HEK293 (cell line): ENCODE data around the gene CSNK2A1.
"Not testable (repeated sequence)": the region's sequence is repeated elsewhere in the genome, so short reads cannot be mapped to it uniquely, and the experiment has no call there.

Experiments used
- CTCF ChIA-PET: fragments of 350-600 bp; formaldehyde crosslinking; extraction: SDS; loops from one replicate; lab custom pipeline; 2021; ENCODE audit warnings: antibody characterized with exemption; lab: Yijun Ruan, JAX
- POLR2A ChIA-PET: fragments of 300-600 bp; formaldehyde crosslinking; extraction: SDS; loops from one replicate; lab custom pipeline; 2020; ENCODE audit warnings: antibody characterized with exemption, inconsistent platforms; lab: Yijun Ruan, JAX
- H3K27ac ChIP-seq: fragments of 200-500 bp; sonication (Bioruptor generic); 2 replicates; pipeline ENCODE4 v1.5.1; 2014; ENCODE audit warnings: low read depth, low read length, control low read depth, inconsistent platforms; ENCODE audit errors: extremely low read depth
- H3K36me3 ChIP-seq, 2 experiments: fragments of 200-500 bp in 1 of 2; sonication (Bioruptor generic) in 1 of 2; 1 replicate in 1 of 2; 2 replicates in 1 of 2; pipeline ENCODE4 v1.5.1; 2014 to 2017; ENCODE audit warnings: inconsistent platforms in 2 of 2, low read length in 2 of 2; ENCODE audit not compliant: control insufficient read depth in 2 of 2, insufficient read depth in 1 of 2
- H3K4me1 ChIP-seq: fragments of 200-500 bp; sonication (Bioruptor generic); 2 replicates; pipeline ENCODE4 v1.5.1; 2014; ENCODE audit warnings: mild to moderate bottlenecking, low read length, inconsistent platforms; ENCODE audit not compliant: control insufficient read depth, insufficient read depth
- H3K4me3 ChIP-seq: 2 replicates; pipeline ENCODE4 v1.5.1; 2011; ENCODE audit warnings: low read depth, mild to moderate bottlenecking, control low read depth, low read length, moderate library complexity
- H3K9me3 ChIP-seq: fragments of 200-500 bp; sonication (Bioruptor generic); 2 replicates; pipeline ENCODE4 v1.5.1; 2014; ENCODE audit warnings: low read depth, low read length, inconsistent platforms; ENCODE audit not compliant: control insufficient read depth, insufficient read depth
- CTCF ChIP-seq: fragments of 450-650 bp; formaldehyde crosslinking; IDR thresholded peaks from 2 replicates; pipeline ENCODE4 v1.5.1; 2016; ENCODE audit warnings: missing biosample characterization, missing genetic modification characterization
- OSR2 ChIP-seq: fragments of 450-650 bp; formaldehyde crosslinking; IDR thresholded peaks from 2 replicates; pipeline ENCODE4 v1.5.1; 2016; ENCODE audit warnings: missing biosample characterization, missing genetic modification characterization
- PRDM6 ChIP-seq: fragments of 450-650 bp; formaldehyde crosslinking; IDR thresholded peaks from 2 replicates; pipeline ENCODE4 v1.5.1; 2017; ENCODE audit warnings: missing biosample characterization, missing genetic modification characterization
- ZBTB7A ChIP-seq: fragments of 450-650 bp; formaldehyde crosslinking; IDR thresholded peaks from 2 replicates; pipeline ENCODE4 v1.5.1; 2016; ENCODE audit warnings: low read depth, missing biosample characterization, missing genetic modification characterization
- ZFHX2 ChIP-seq: fragments of 450-650 bp; formaldehyde crosslinking; conservative IDR thresholded peaks from 2 replicates; pipeline ENCODE4 v1.5.1; 2016; ENCODE audit warnings: missing biosample characterization, missing genetic modification characterization
- ZFP37 ChIP-seq: fragments of 450-650 bp; formaldehyde crosslinking; IDR thresholded peaks from 2 replicates; pipeline ENCODE4 v1.5.1; 2016; ENCODE audit warnings: missing biosample characterization, missing genetic modification characterization
- ZNF394 ChIP-seq: fragments of 450-650 bp; formaldehyde crosslinking; IDR thresholded peaks from 2 replicates; pipeline ENCODE4 v1.5.1; 2016; ENCODE audit warnings: missing biosample characterization, missing genetic modification characterization, mild to moderate bottlenecking, moderate library complexity, borderline replicate concordance
- ZNF558 ChIP-seq: fragments of 450-650 bp; formaldehyde crosslinking; IDR thresholded peaks from 2 replicates; pipeline ENCODE4 v1.5.1; 2016; ENCODE audit warnings: missing biosample characterization, missing genetic modification characterization
- ZNF600 ChIP-seq: fragments of 450-650 bp; formaldehyde crosslinking; IDR thresholded peaks from 2 replicates; pipeline ENCODE4 v1.5.1; 2016; ENCODE audit warnings: missing biosample characterization, missing genetic modification characterization
- ZNF639 ChIP-seq: fragments of 450-650 bp; formaldehyde crosslinking; IDR thresholded peaks from 2 replicates; pipeline ENCODE4 v1.5.1; 2016; ENCODE audit warnings: missing biosample characterization, missing genetic modification characterization
- ZNF843 ChIP-seq: fragments of 450-650 bp; formaldehyde crosslinking; IDR thresholded peaks from 2 replicates; pipeline ENCODE4 v1.5.1; 2016; ENCODE audit warnings: missing biosample characterization, missing genetic modification characterization
- ZSCAN5A ChIP-seq: fragments of 450-650 bp; formaldehyde crosslinking; IDR thresholded peaks from 2 replicates; pipeline ENCODE4 v1.5.1; 2016; ENCODE audit warnings: missing biosample characterization, missing genetic modification characterization

The CSNK2A1 gene

GRCh38 chr20:513429-513828 lies 30.2 kb downstream of the CSNK2A1 start:
- Histone ChIP-seq H3K36me3 (peaks cover 9 to 22% of the 10 kb centered on the region in 2 experiments), H3K27ac (no peak overlapping the region), H3K4me1 (peaks cover 15% of the 10 kb centered on the region; the same call in 1 of the 2 replicates), H3K4me3 (no peak overlapping the region), H3K9me3 (no peaks in the 10 kb centered on the region)
- ChIA-PET CTCF (interaction anchor here (0.6 to 1.0 kb wide), 3 partner anchors 132 to 215 kb away, joined by 3 read pairs; no protein-coding TSS in a partner anchor), POLR2A (no interaction called here)
- no peak for TF ChIP-seq ZBTB7A (tag by site-specific recombination)
- TF ChIP-seq ZNF394, result no peak
- no peak for TF ChIP-seq ZSCAN5A (tag by site-specific recombination)
- no peak for TF ChIP-seq ZNF600
- TF ChIP-seq ZNF843 (tag by site-specific recombination), result no peak
- no peak for TF ChIP-seq ZFHX2
- TF ChIP-seq ZNF558 (tag by site-specific recombination), result no peak
- TF ChIP-seq CTCF, result no peak
- no peak for TF ChIP-seq ZNF639 (tag by site-specific recombination)
- TF ChIP-seq OSR2 (tag by site-specific recombination), result no peak
- TF ChIP-seq ZFP37 (tag by site-specific recombination), result no peak

- Histone ChIP-seq H3K4me1 (peaks cover 10% of the 10 kb centered on the region; the same call in 1 of the 2 replicates), H3K36me3 (peaks cover 34 to 41% of the 10 kb centered on the region in 2 experiments)
- H3K9me3 ChIP-seq, H3K4me3 ChIP-seq, H3K27ac ChIP-seq: not testable (repeated sequence)
- ChIA-PET POLR2A (interaction anchor here (2.0 kb wide), 1 partner anchor 33 kb away, joined by 5 read pairs; the partner anchor contains the start of gene CSNK2A1), CTCF (interaction anchor here (0.7 kb wide), 1 partner anchor 11 kb away, joined by 3 read pairs; no protein-coding TSS in a partner anchor)
Measured at GRCh38 chr20:510328-511057, 33.1 kb downstream of the CSNK2A1 start.

GRCh38 chr20:508364-508787 lies 35.2 kb downstream of the CSNK2A1 start:
- CTCF ChIA-PET, result not testable (repeated sequence)

More at GRCh38 chr20:508364-508787, 35.2 kb downstream of the CSNK2A1 start:
- H3K4me3 ChIP-seq, POLR2A ChIA-PET, H3K4me1 ChIP-seq, H3K27ac ChIP-seq, H3K9me3 ChIP-seq: not testable (repeated sequence)
- peak; percentile 50; the same call in 1 of the 2 replicates for TF ChIP-seq PRDM6
- H3K36me3 ChIP-seq, result peaks cover 48 to 51% of the 10 kb centered on the region in 2 experiments
